Activated naive CD4-positive, alpha-beta T cell treated with anti-CD3 and anti-CD28 coated beads, Interleukin-2, amount 10 ng/mL, durations not matched to agents 5 hours and 36 hours (primary cell): ENCODE results near the gene DEFB125. TPM values are rescaled to one million over a fixed set of nuclear protein-coding genes. Genes with fewer than 3 reads are reported as not detected.

ENCODE experiments used
- total RNA-seq, 2 experiments: library from RNA; stranded (reverse); gene quantifications; one replicate each; pipeline ENCODE4 v1.2.3, GENCODE V29; 2021

Gene DEFB125, protein sequence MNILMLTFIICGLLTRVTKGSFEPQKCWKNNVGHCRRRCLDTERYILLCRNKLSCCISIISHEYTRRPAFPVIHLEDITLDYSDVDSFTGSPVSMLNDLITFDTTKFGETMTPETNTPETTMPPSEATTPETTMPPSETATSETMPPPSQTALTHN
- total RNA-seq = not detected

DNA sequence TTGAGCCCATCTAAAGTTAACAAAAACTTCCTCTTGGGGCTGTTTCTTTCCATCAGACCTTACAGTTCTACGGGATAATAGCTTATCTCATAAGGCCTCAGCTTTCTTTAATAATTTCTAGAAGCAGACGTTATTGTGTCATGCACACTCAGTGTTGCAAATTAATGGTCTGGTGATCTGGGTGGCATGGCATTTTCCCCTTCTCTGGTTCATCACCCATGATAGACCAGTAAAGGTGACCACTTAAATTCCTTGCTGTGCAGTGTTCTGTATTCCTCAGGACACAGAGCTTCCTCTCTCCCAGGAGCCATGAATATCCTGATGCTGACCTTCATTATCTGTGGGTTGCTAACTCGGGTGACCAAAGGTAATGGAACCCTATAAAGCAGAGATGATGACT is at the start of gene DEFB125:
TSS of gene DEFB125 (plus strand) at position 272 of the 400 bp plus-strand sequence. CDS start at position 310, 38 bp downstream.

DNA sequence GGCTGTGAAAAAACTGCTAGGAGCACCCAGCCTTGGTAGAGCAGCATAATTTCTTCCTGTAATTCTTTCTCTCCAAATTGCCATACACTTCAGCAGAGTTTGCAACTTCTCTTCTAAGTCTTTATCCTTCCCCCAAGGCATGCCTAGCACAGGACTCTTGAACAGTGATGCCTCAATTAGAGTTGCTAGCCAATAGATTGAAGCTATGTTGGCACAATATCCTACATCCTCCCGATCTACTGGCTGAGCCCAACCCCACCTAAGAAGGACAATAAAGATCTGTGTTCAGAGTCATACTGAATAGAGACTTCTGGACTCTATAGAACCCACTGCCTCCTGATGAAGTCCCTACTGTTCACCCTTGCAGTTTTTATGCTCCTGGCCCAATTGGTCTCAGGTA is 54.8 kb downstream of the DEFB125 start, which contains the start of gene DEFB126:
TSS of gene DEFB126 (plus strand) at position 301 of the 400 bp plus-strand sequence. CDS start at position 340, 39 bp downstream.

Other genes with a start within 250 kb of the DEFB125 start
- not detected for gene DEFB126, start 54.9 kb downstream of the DEFB125 start, total RNA-seq
- gene DEFB127, start 69.8 kb downstream of the DEFB125 start, total RNA-seq = not detected
- not detected for gene DEFB128, start 102.0 kb downstream of the DEFB125 start, total RNA-seq
- not detected for gene DEFB129, start 139.6 kb downstream of the DEFB125 start, total RNA-seq
- gene DEFB132, start 170.1 kb downstream of the DEFB125 start, total RNA-seq = not detected
- gene C20orf96, start 203.1 kb downstream of the DEFB125 start, total RNA-seq = 1 to 10 TPM; 5.9 to 6.0 TPM
- 10 to 100 TPM; 24.7 to 25.8 TPM for gene ZCCHC3, start 209.9 kb downstream of the DEFB125 start, total RNA-seq
- 1 to 10 TPM; 6.6 to 6.7 TPM for gene SOX12, start 237.9 kb downstream of the DEFB125 start, total RNA-seq